Superior temporal gyrus (tissue), 1 donor: Measurements from ENCODE around the gene BANP.
"Not testable (repeated sequence)": the region's sequence is repeated elsewhere in the genome, so short reads cannot be mapped to it uniquely, and the experiment has no call there.

Source experiments
- DNase-seq: peaks from one replicate; pipeline ENCODE4 v3.0.0-alpha.2; 2016; ENCODE audit errors: extremely low spot score

Gene BANP

DNA sequence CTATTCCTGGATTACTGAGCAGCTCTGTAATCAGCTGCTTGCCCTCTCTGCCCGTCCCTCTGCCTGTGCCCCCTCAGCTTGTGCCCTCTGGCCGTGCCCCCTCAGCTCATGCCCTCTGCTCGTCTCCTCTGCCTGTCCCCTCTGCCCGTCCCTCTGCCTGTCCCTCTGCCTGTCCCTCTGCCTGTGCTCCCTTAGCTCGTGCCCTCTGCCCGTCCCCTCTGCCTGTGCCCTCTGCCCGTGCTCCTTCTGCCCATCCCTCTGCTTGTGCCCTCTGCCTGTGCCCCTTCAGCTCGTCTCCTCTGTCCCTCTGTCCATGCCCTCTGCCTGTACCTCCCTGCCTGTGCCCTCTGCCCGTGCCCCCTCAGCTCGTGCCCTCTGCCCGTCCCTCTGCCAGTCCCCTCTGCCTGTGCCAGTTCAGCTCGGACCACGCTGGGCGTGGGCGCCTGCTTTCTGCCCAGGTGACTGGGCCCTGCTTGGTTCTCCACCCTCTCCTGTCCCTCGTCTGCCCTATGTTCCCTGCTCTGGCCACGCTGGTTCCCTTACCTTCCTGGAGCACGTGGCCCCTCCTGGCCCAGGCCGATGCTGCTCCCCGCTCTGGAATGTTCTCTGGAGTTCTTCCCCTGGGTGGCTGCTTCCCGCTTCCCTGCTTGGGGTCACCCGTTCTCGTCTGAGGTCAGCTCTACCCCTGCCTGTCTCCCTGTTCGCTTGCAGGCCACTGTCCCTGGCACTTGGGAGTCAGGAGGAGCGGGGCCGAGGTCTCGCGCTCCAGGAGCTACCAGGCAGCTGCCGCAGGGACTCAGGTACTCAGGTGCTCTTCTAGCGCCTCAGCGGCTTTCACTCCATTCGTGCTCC, 63.9 kb downstream of the BANP start:
- no peak for DNase-seq

GRCh38 chr16:88015806-88016140, 64.5 kb downstream of the BANP start:
- DNase-seq, result no peak

DNA sequence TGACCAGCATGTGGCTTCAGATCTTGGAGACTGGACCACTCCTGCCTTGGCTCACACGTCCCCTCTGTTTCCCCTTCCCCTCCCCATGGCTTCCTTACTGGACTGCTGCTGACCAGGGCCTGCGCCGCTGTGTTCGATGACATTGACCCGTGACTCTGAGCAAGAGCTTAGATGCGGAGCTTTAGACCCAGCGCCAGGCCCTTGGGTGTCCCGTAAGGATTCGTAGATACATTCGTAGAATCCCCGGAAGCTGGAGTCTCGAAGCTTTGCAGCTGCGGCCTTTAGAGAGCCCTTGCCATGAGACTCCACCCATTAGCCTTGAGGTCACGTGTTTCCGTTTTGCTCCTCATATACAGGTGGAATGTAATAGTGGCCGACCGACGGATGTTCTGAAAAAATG, 65.2 kb downstream of the BANP start:
- not testable (repeated sequence) for DNase-seq

GRCh38 chr16:88016964-88017363, 65.7 kb downstream of the BANP start:
- DNase-seq, result no peak

- no peak for DNase-seq
Observed at GRCh38 chr16:88017587-88018101, 66.4 kb downstream of the BANP start.

GRCh38 chr16:88018382-88018781, 67.1 kb downstream of the BANP start:
- DNase-seq, result not testable (repeated sequence)

DNA sequence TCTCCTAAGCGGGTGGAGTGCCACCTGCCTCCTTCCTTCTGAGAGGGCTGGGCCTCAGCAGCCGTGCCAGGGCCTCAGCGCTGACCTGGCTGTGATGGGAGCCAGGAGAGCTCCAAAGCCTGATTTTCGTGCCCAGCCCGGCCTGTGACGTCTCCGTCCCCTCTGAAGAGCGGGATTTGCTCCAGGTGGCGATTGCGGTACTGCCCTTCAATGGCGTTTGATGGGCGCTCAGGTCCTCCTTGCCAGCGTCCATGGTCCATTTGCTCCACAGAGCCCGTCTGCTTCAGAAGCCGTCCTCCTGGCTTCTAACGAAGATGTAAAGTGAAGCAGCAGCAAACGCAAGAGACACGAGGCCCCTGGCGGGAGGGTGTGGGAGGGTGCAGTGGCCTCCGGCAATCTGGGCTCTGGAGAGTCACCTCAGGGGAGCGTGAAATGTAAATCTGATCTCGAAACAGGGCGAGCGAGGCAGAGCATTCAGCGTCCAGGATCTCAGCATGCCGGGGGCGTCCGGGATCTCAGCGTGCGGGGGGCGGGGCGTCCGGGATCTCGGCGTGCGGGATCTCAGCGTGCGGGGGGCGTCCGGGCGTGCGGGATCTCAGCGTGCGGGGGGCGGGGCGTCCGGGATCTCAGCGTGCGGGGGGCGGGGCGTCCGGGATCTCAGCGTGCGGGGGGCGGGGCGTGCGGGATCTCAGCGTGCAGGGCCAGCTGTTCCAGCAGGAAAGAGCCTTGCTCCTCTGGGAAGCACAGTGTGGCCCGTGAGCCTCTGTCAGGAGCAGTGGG, 68.0 kb downstream of the BANP start:
- DNase-seq, result not testable (repeated sequence)

GRCh38 chr16:88019821-88020515, 68.7 kb downstream of the BANP start:
- no peak for DNase-seq

GRCh38 chr16:88020516-88020885, 69.3 kb downstream of the BANP start:
- no peak for DNase-seq

- DNase-seq, result not testable (repeated sequence)
Observed at GRCh38 chr16:88021041-88021970, 70.1 kb downstream of the BANP start.

DNA sequence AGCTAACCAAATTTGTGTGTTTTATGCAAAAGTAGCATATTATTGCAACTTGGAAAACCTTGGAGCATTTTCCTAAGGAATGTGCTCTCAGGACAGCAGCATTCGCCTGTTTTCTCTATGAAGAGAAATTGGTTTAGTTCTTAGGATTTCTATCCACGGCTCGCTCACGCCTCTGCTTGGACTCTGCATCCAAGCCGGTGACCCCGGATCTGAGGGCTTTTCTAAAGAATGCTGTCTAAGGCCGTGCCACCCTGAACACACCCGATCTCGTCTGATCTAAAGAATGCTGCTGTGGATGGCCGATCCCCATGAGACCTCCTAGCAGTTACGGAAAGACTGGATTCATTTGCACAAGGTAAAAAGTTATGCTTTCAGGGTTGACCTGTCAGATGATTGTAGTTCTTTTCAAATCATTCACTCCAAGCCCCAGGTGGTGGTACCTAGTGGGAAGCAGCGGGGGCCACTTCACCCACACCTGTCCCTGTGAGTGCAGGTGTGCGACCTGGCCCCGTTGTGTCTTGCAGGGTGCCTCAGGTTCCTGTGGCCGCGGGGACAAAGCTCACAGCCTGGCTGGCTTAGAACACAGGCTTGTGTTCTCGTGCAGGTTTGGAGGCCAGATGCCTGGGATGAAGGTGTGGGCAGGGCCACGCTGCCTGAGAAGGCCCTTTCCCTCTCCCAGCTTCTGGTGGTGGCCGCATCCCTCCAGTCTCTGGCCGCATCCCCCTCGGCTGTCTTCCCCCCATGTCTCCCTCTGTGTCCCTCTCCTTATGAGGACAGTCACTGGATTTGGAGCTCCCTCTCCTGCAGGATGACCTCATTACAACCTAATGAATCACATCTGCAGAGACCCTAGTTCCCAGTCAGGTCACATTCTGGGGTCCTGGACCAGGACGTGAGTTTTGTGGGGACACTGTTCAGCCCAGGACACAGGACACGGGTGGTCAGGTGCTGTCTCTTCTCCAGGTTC, 71.1 kb downstream of the BANP start:
- no peak for DNase-seq

GRCh38 chr16:88023366-88023765, 72.1 kb downstream of the BANP start:
- no peak for DNase-seq

- no peak for DNase-seq
Observed at GRCh38 chr16:88023786-88024185, 72.6 kb downstream of the BANP start.

DNA sequence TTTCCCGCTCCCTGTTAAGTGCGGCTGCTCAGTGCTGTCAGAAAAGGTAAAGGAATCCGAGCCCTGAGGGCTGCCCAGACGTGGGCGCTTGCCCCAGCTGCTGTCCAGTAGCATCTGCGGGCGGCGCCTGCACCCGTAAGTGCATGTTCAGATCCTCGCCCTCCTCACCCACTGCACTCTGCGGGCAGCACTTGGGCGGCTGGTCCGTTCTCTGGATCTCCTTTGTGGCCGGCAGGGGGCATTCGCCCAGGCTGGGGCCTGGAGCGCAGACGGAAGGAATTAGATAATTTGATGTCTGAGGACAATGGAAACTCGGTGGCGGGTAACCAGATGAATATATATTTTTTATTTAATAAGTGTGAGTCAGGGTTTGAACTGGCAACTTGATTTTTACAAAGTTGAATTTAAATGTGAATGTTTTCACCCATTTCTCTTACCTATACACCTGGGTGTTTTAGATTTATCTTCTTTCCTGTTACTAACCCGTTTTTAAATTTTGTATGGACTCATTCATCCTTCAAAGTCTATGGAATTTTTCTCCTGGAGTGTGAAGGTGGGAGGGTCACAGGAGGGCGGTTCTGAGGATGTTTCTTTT, 73.4 kb downstream of the BANP start:
- DNase-seq, result not testable (repeated sequence)

DNA sequence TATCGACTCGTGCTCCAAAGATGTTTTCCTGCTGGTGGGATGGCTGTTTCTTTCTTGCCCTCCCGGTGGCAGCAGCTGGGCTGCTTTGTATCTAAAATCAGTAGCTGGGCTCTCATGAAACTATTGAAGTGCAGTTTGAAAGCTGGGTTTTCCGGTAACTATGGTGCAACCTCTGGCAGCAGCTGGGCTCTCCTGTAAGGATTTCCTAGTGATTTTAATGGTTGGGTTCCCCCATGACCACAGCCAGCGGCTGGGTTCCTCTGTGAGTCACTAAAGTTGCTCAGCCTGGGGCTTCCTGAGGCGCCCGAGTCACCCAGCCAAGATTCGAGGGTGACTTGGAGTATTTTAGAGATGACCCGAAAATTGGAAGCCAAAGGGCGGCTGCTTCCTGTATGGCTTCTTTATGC, 73.9 kb downstream of the BANP start:
- DNase-seq, result not testable (repeated sequence)

- not testable (repeated sequence) for DNase-seq
Observed at GRCh38 chr16:88025828-88026555, 74.8 kb downstream of the BANP start.

DNA sequence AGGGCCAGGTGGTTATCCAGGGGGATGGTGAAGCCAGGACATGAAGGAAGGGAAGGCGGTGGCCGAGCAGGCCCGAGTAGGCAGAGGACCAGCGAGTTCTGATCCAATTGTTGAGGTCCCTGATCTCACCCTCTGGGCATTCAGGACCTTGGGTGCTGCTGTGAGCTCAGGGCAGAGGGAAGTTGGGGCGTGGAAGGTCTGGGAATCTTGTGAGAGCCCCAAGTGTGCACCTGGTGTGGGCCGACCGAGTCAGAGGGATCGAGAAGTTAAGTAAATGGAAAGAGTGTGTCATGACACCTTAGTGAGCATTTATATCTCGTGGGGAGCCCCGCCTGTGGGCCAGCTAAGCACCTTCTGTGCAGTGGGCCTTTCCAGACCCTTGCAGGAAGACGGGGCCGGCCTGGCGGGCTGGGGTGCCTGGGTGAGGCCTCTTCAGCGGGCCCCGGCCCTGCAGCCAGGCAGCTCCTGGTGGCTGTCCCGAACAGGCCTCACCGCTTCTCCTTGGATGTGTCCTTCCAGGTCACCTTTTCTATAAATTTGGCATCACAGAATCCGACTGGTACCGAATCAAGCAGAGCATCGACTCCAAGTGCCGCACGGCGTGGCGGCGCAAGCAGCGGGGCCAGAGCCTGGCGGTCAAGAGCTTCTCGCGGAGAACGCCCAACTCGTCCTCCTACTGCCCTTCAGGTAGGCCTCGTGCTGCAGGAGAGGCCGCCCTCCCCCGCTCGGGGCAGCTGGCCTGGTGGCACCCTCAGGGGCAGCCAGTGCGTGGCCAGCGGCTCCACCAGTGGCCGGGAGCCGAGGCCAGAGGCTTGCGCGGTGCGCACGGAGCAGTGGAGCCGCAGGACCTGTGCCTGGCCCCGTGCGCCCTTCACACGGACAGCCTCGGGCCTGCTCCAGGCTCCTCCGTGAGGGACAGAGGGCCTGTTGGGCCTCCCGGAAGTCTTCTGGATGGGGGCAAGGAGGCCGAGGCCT, 76.0 kb downstream of the BANP start:
- no peak for DNase-seq
